NT2/D1 (cell line): ENCODE measurements around the gene KIAA0513.

Experiments used
- DNase-seq: peaks from one replicate; pipeline ENCODE4 v3.0.0-alpha.2; 2011; ENCODE audit warnings: low read depth, low spot score
- H3K27me3 ChIP-seq: 2 replicates; pipeline ENCODE4 v1.6.0; 2011; ENCODE audit warnings: mild to moderate bottlenecking; ENCODE audit not compliant: insufficient read length, insufficient read depth
- H3K36me3 ChIP-seq: 2 replicates; pipeline ENCODE4 v1.6.1; 2011; ENCODE audit warnings: mild to moderate bottlenecking, low read length, mixed read lengths; ENCODE audit not compliant: insufficient read depth, insufficient read length
- H3K4me1 ChIP-seq: 2 replicates; pipeline ENCODE4 v1.5.1; 2011; ENCODE audit not compliant: insufficient read depth, insufficient read length
- H3K4me3 ChIP-seq: 2 replicates; pipeline ENCODE4 v1.5.1; 2011; ENCODE audit warnings: low read depth; ENCODE audit not compliant: insufficient read length
- H3K9ac ChIP-seq: 2 replicates; pipeline ENCODE4 v1.6.0; 2011; ENCODE audit warnings: low read depth; ENCODE audit not compliant: insufficient read length
- H3K9me3 ChIP-seq: 2 replicates; pipeline ENCODE4 v1.5.1; 2011; ENCODE audit warnings: mild to moderate bottlenecking, low read length; ENCODE audit not compliant: insufficient read depth
- SUZ12 ChIP-seq: IDR thresholded peaks from 2 replicates; pipeline ENCODE4 v1.6.1; 2011; ENCODE audit not compliant: insufficient read length, insufficient read depth; ENCODE audit errors: extremely low read depth
- YY1 ChIP-seq: IDR thresholded peaks from 2 replicates; pipeline ENCODE4 v1.6.1; 2011; ENCODE audit not compliant: insufficient read length, insufficient read depth
- ZNF274 ChIP-seq: IDR thresholded peaks from 2 replicates; pipeline ENCODE4 v1.6.1; 2011; ENCODE audit warnings: mild to moderate bottlenecking, low read depth, low read length

KIAA0513 gene

GRCh38 chr16:84999200-84999599 lies 28.4 kb upstream of the KIAA0513 start:
- TF ChIP-seq ZNF274 (no peak), YY1 (no peak), SUZ12 (no peak)
- H3K27me3 ChIP-seq = no peaks in the 10 kb centered on the region
- peaks cover 18% of the 10 kb centered on the region for H3K4me1 ChIP-seq
- no peak for DNase-seq
- no peaks in the 10 kb centered on the region for H3K9me3 ChIP-seq
- H3K9ac ChIP-seq = no peak overlapping the region
- no peak overlapping the region for H3K4me3 ChIP-seq
- H3K36me3 ChIP-seq = peaks cover 51% of the 10 kb centered on the region

GRCh38 chr16:84999857-85000480 lies 27.6 kb upstream of the KIAA0513 start:
- no peak overlapping the region for H3K4me3 ChIP-seq
- DNase-seq = no peak
- no peaks in the 10 kb centered on the region for H3K27me3 ChIP-seq
- H3K4me1 ChIP-seq = peaks cover 13% of the 10 kb centered on the region
- H3K36me3 ChIP-seq = peaks cover 43% of the 10 kb centered on the region
- TF ChIP-seq SUZ12 (no peak), YY1 (no peak), ZNF274 (no peak)
- no peaks in the 10 kb centered on the region for H3K9me3 ChIP-seq
- H3K9ac ChIP-seq = no peak overlapping the region

GRCh38 chr16:85002099-85002541 lies 25.5 kb upstream of the KIAA0513 start:
- no peak overlapping the region for H3K9ac ChIP-seq
- H3K4me3 ChIP-seq = no peak overlapping the region
- no peaks in the 10 kb centered on the region for H3K9me3 ChIP-seq
- H3K4me1 ChIP-seq = peaks cover 13% of the 10 kb centered on the region
- TF ChIP-seq ZNF274 (no peak), SUZ12 (no peak), YY1 (no peak)
- H3K36me3 ChIP-seq = peaks cover 31% of the 10 kb centered on the region
- no peak for DNase-seq
- no peaks in the 10 kb centered on the region for H3K27me3 ChIP-seq

- H3K4me1 ChIP-seq = peaks cover 13% of the 10 kb centered on the region
- H3K36me3 ChIP-seq = peaks cover 34% of the 10 kb centered on the region
- H3K4me3 ChIP-seq = no peak overlapping the region
- no peak overlapping the region for H3K9ac ChIP-seq
- no peaks in the 10 kb centered on the region for H3K9me3 ChIP-seq
- H3K27me3 ChIP-seq = no peaks in the 10 kb centered on the region
- TF ChIP-seq YY1 (no peak), ZNF274 (no peak), SUZ12 (no peak)
- DNase-seq = no peak
Measured at GRCh38 chr16:85002608-85003007, 25.0 kb upstream of the KIAA0513 start.

- H3K4me1 ChIP-seq = peaks cover 13% of the 10 kb centered on the region
- DNase-seq = no peak
- H3K9me3 ChIP-seq = no peaks in the 10 kb centered on the region
- H3K27me3 ChIP-seq = no peaks in the 10 kb centered on the region
- TF ChIP-seq SUZ12 = no peak
- TF ChIP-seq YY1 = no peak
- no peak for TF ChIP-seq ZNF274
- H3K4me3 ChIP-seq = no peak overlapping the region
- H3K9ac ChIP-seq = no peak overlapping the region
- H3K36me3 ChIP-seq = peaks cover 38% of the 10 kb centered on the region
Measured at GRCh38 chr16:85003076-85003475, 24.5 kb upstream of the KIAA0513 start.

GRCh38 chr16:85003725-85004586 lies 23.6 kb upstream of the KIAA0513 start:
- Histone ChIP-seq H3K36me3 (peaks cover 41% of the 10 kb centered on the region), H3K4me3 (no peak overlapping the region), H3K9ac (no peak overlapping the region)

GRCh38 chr16:85004587-85005205 lies 22.9 kb upstream of the KIAA0513 start:
- no peaks in the 10 kb centered on the region for H3K9me3 ChIP-seq
- no peak for DNase-seq
- H3K4me3 ChIP-seq = no peak overlapping the region
- TF ChIP-seq YY1 (no peak), SUZ12 (no peak), ZNF274 (no peak)
- no peak overlapping the region for H3K9ac ChIP-seq
- peaks cover 13% of the 10 kb centered on the region for H3K4me1 ChIP-seq
- H3K36me3 ChIP-seq = peaks cover 42% of the 10 kb centered on the region
- H3K27me3 ChIP-seq = no peaks in the 10 kb centered on the region

More at GRCh38 chr16:85003725-85004586, 23.6 kb upstream of the KIAA0513 start:
- H3K4me1 ChIP-seq = peaks cover 13% of the 10 kb centered on the region
- no peak for TF ChIP-seq SUZ12
- TF ChIP-seq ZNF274 = no peak
- TF ChIP-seq YY1 = no peak
- H3K27me3 ChIP-seq = no peaks in the 10 kb centered on the region
- DNase-seq = no peak
- H3K9me3 ChIP-seq = no peaks in the 10 kb centered on the region
